Activated naive CD8-positive, alpha-beta T cell treated with anti-CD3 and anti-CD28 coated beads for 36 hours (primary cell): ENCODE results near the gene MAMDC4. TPM values are rescaled to one million over a fixed set of nuclear protein-coding genes. Genes with fewer than 3 reads are reported as not detected.
"Not testable (repeated sequence)": the region's sequence is repeated elsewhere in the genome, so short reads cannot be mapped to it uniquely, and the experiment has no call there.

Experiments
- DNase-seq: peaks from one replicate; pipeline ENCODE4 v3.0.0; 2021
- H3K27ac Mint-ChIP-seq: one replicate; pipeline ENCODE4 v1.8.0; 2022; ENCODE audit warnings: mild to moderate bottlenecking, moderate library complexity, mixed read lengths
- H3K27me3 Mint-ChIP-seq: one replicate; pipeline ENCODE4 v1.8.0; 2022; ENCODE audit warnings: mild to moderate bottlenecking, mixed read lengths
- H3K36me3 Mint-ChIP-seq: one replicate; pipeline ENCODE4 v1.8.0; 2021; ENCODE audit warnings: mild to moderate bottlenecking, mixed read lengths
- H3K4me1 Mint-ChIP-seq: one replicate; pipeline ENCODE4 v1.8.0; 2021; ENCODE audit warnings: mixed read lengths
- H3K4me3 Mint-ChIP-seq: one replicate; pipeline ENCODE4 v1.8.0; 2022; ENCODE audit warnings: mild to moderate bottlenecking, moderate library complexity, mixed read lengths
- H3K9me3 Mint-ChIP-seq: one replicate; pipeline ENCODE4 v1.8.0; 2022; ENCODE audit warnings: mixed read lengths
- total RNA-seq, 2 experiments: library from RNA; stranded (reverse); gene quantifications; one replicate each; pipeline ENCODE4 v1.2.3, GENCODE V29; 2021

MAMDC4 gene
- 10 to 100 TPM; 10.9 to 12.6 TPM for total RNA-seq

- Mint-ChIP-seq H3K4me3 (no peak within 1 kb of the TSS), H3K36me3 (peaks cover 7% of the 10 kb centered on the region), H3K27me3 (peaks cover 14% of the 10 kb centered on the region), H3K27ac (no peak within 1 kb of the TSS), H3K4me1 (peaks cover 9% of the 10 kb centered on the region), H3K9me3 (no peaks in the 10 kb centered on the region)
- DNase-seq: no peak
Measured at GRCh38 chr9:136851941-136852663, at the start of gene MAMDC4. Gene MAMDC4 (plus strand): TSS chr9:136852346. CDS start chr9:136852417, 71 bp downstream.

- not testable (repeated sequence) for H3K9me3 Mint-ChIP-seq, DNase-seq, H3K27ac Mint-ChIP-seq, H3K36me3 Mint-ChIP-seq, H3K27me3 Mint-ChIP-seq, H3K4me3 Mint-ChIP-seq
- H3K4me1 Mint-ChIP-seq: peaks cover 23% of the 10 kb centered on the region
Measured at GRCh38 chr9:136803009-136803550, 49.1 kb upstream of the MAMDC4 start.

GRCh38 chr9:136803551-136804508, 48.3 kb upstream of the MAMDC4 start:
- no peak for DNase-seq
- H3K27ac Mint-ChIP-seq: no peak overlapping the region
- peaks cover 10% of the 10 kb centered on the region for H3K27me3 Mint-ChIP-seq
- no peaks in the 10 kb centered on the region for H3K36me3 Mint-ChIP-seq
- H3K4me3 Mint-ChIP-seq: no peak overlapping the region
- H3K4me1 Mint-ChIP-seq: peaks cover 25% of the 10 kb centered on the region
- no peaks in the 10 kb centered on the region for H3K9me3 Mint-ChIP-seq

- Mint-ChIP-seq H3K9me3 (no peaks in the 10 kb centered on the region), H3K4me1 (peaks cover 33% of the 10 kb centered on the region), H3K27me3 (peaks cover 10% of the 10 kb centered on the region), H3K27ac (no peak overlapping the region), H3K36me3 (peaks cover 8% of the 10 kb centered on the region), H3K4me3 (no peak overlapping the region)
- no peak for DNase-seq
Measured at GRCh38 chr9:136804509-136805206, 47.5 kb upstream of the MAMDC4 start.

GRCh38 chr9:136805207-136805740, 46.9 kb upstream of the MAMDC4 start:
- no peak overlapping the region for H3K4me3 Mint-ChIP-seq
- H3K9me3 Mint-ChIP-seq: no peaks in the 10 kb centered on the region
- H3K36me3 Mint-ChIP-seq: peaks cover 13% of the 10 kb centered on the region
- DNase-seq: no peak
- H3K4me1 Mint-ChIP-seq: peaks cover 37% of the 10 kb centered on the region
- H3K27me3 Mint-ChIP-seq: peaks cover 10% of the 10 kb centered on the region
- H3K27ac Mint-ChIP-seq: no peak overlapping the region

- no peak overlapping the region for H3K27ac Mint-ChIP-seq
- H3K27me3 Mint-ChIP-seq: peaks cover 10% of the 10 kb centered on the region
- H3K36me3 Mint-ChIP-seq: peaks cover 17% of the 10 kb centered on the region
- peak overlapping the region; percentile 83 for H3K4me3 Mint-ChIP-seq
- H3K4me1 Mint-ChIP-seq: peaks cover 33% of the 10 kb centered on the region
- no peaks in the 10 kb centered on the region for H3K9me3 Mint-ChIP-seq
- no peak for DNase-seq
Measured at GRCh38 chr9:136806067-136806466, 46.1 kb upstream of the MAMDC4 start.

GRCh38 chr9:136806631-136807201, 45.4 kb upstream of the MAMDC4 start:
- H3K27ac Mint-ChIP-seq: peak overlapping the region; percentile 88
- peaks cover 17% of the 10 kb centered on the region for H3K36me3 Mint-ChIP-seq
- no peaks in the 10 kb centered on the region for H3K9me3 Mint-ChIP-seq
- H3K27me3 Mint-ChIP-seq: peaks cover 4% of the 10 kb centered on the region
- DNase-seq: no peak
- peaks cover 33% of the 10 kb centered on the region for H3K4me1 Mint-ChIP-seq
- peak overlapping the region; percentile 83 for H3K4me3 Mint-ChIP-seq

GRCh38 chr9:136807281-136808074, 44.7 kb upstream of the MAMDC4 start, which contains the start of gene RABL6:
Gene RABL6 (plus strand): TSS chr9:136807948. CDS start chr9:136808197, 249 bp downstream.
- Mint-ChIP-seq H3K36me3 (peaks cover 19% of the 10 kb centered on the region), H3K27ac (peak within 1 kb of the TSS; percentile 88)

GRCh38 chr9:136808075-136808805, 43.9 kb upstream of the MAMDC4 start:
- Mint-ChIP-seq H3K4me3 (peak overlapping the region; percentile 79), H3K36me3 (peaks cover 26% of the 10 kb centered on the region)

More at GRCh38 chr9:136807281-136808074, 44.7 kb upstream of the MAMDC4 start, which contains the start of gene RABL6:
- Mint-ChIP-seq H3K4me1 (peaks cover 35% of the 10 kb centered on the region), H3K9me3 (no peaks in the 10 kb centered on the region), H3K27me3 (no peaks in the 10 kb centered on the region), H3K4me3 (peak within 1 kb of the TSS; percentile 83)
- peak; percentile 90 for DNase-seq

GRCh38 chr9:136808806-136809158, 43.4 kb upstream of the MAMDC4 start:
- Mint-ChIP-seq H3K27me3 (no peaks in the 10 kb centered on the region), H3K4me3 (peak overlapping the region; percentile 79), H3K36me3 (peaks cover 31% of the 10 kb centered on the region), H3K9me3 (no peaks in the 10 kb centered on the region), H3K4me1 (peaks cover 40% of the 10 kb centered on the region), H3K27ac (peak overlapping the region; percentile 75)
- no peak for DNase-seq

More at GRCh38 chr9:136808075-136808805, 43.9 kb upstream of the MAMDC4 start:
- Mint-ChIP-seq H3K27ac (peak overlapping the region; percentile 75), H3K27me3 (no peaks in the 10 kb centered on the region), H3K9me3 (no peaks in the 10 kb centered on the region), H3K4me1 (peaks cover 40% of the 10 kb centered on the region)
- DNase-seq: peak; percentile 52

- Mint-ChIP-seq H3K9me3 (no peaks in the 10 kb centered on the region), H3K4me1 (peaks cover 19% of the 10 kb centered on the region), H3K27ac (no peak overlapping the region), H3K36me3 (peaks cover 35% of the 10 kb centered on the region), H3K27me3 (no peaks in the 10 kb centered on the region), H3K4me3 (no peak overlapping the region)
- no peak for DNase-seq
Measured at GRCh38 chr9:136814725-136815421, 37.3 kb upstream of the MAMDC4 start.

GRCh38 chr9:136815422-136815782, 36.7 kb upstream of the MAMDC4 start:
- DNase-seq: no peak
- Mint-ChIP-seq H3K4me1 (peaks cover 16% of the 10 kb centered on the region), H3K4me3 (no peak overlapping the region), H3K36me3 (peaks cover 31% of the 10 kb centered on the region), H3K27me3 (no peaks in the 10 kb centered on the region), H3K27ac (no peak overlapping the region), H3K9me3 (no peaks in the 10 kb centered on the region)
